HCT116 (cell line): ENCODE measurements around the gene CCDC146. TPM values are rescaled to one million over a fixed set of nuclear protein-coding genes. Genes with fewer than 3 reads are reported as not detected.

Experiments
- ATAC-seq: fragments of 200-7000 bp; cut with Tn5 transposase; 2 replicates; pipeline ENCODE4 v1.9.1; 2020; ENCODE audit warnings: mild to moderate bottlenecking, moderate library complexity
- BruUV-seq: library from RNA; stranded (reverse); fragments of 400-500 nt; replicated peaks from 2 replicates; lab custom pipeline; 2021; lab: Mats Ljungman, UMichigan
- CTCF ChIA-PET: fragments of 300-600 bp; sonication (Branson Sonifier 250); formaldehyde crosslinking; loops from one replicate; lab custom pipeline; 2021; ENCODE audit warnings: antibody characterized with exemption; lab: Charles Lee
- POLR2A ChIA-PET: fragments of 300-600, 350-600 bp; sonication (Branson Sonifier 250); formaldehyde crosslinking; loops from one replicate; lab custom pipeline; 2021; ENCODE audit warnings: antibody characterized with exemption; lab: Charles Lee
- RAD21 ChIA-PET, 2 experiments: fragments of 300-600 bp; sonication (Branson Sonifier 250); formaldehyde crosslinking; loops; one replicate each; lab custom pipeline; 2023; ENCODE audit warnings: low total read pairs in 2 of 2; ENCODE audit not compliant: uncharacterized antibody in 2 of 2, unreplicated experiment in 2 of 2, low non-redundant PET in 1 of 2; lab: Charles Lee
- DNase-seq: peaks from one replicate; pipeline ENCODE4 v3.0.0-alpha.2; 2010; ENCODE audit warnings: low read depth, low spot score
- H2AFZ ChIP-seq: fragments of 200-600 bp; shearing (Covaris generic), sonication (generic); 2 replicates; pipeline ENCODE4 v1.6.1; 2017; ENCODE audit warnings: low read depth, mixed run types, mixed read lengths, antibody characterized with exemption, low read length; ENCODE audit not compliant: poor library complexity, severe bottlenecking
- H3K27ac ChIP-seq: 2 replicates; pipeline ENCODE4 v1.5.1; 2012; ENCODE audit warnings: low read depth, low read length
- H3K27me3 ChIP-seq: fragments of 200-600 bp; sonication (generic); 2 replicates; pipeline ENCODE4 v1.6.1; 2016; ENCODE audit warnings: mixed run types, low read length, mixed read lengths; ENCODE audit not compliant: insufficient read depth
- H3K36me3 ChIP-seq, 2 experiments: fragments of 200-500 bp in 1 of 2; fragments of 200-600 bp in 1 of 2; sonication (Bioruptor generic) in 1 of 2; sonication (generic) in 1 of 2; 2 replicates each; pipeline versions ENCODE4 v1.5.1 to v1.6.1; 2014 to 2016; ENCODE audit warnings: low read length in 2 of 2, inconsistent platforms in 1 of 2, mixed read lengths in 1 of 2, mixed run types in 1 of 2; ENCODE audit not compliant: insufficient read depth in 2 of 2, control insufficient read depth in 1 of 2
- H3K4me1 ChIP-seq, 2 experiments: fragments of 200-600 bp in 1 of 2; sonication (generic) in 1 of 2; 2 replicates each; pipeline versions ENCODE4 v1.5.1 to v1.6.1; 2012 to 2017; ENCODE audit warnings: low read length in 2 of 2, inconsistent platforms in 1 of 2, mild to moderate bottlenecking in 1 of 2, mixed read lengths in 1 of 2, mixed run types in 1 of 2, moderate library complexity in 1 of 2; ENCODE audit not compliant: insufficient read depth in 2 of 2, control insufficient read depth in 1 of 2
- H3K4me2 ChIP-seq: fragments of 200-600 bp; sonication (generic); 2 replicates; pipeline ENCODE4 v1.6.1; 2017; ENCODE audit warnings: mixed run types, low read length, mixed read lengths
- H3K4me3 ChIP-seq, 2 experiments: fragments of 200-600 bp in 1 of 2; sonication (generic) in 1 of 2; replicated peaks in 1 of 2; 2 replicates each; pipeline ENCODE4 v1.5.1; 2011 to 2016; ENCODE audit warnings: low read length in 2 of 2, control low read depth in 1 of 2, low read depth in 1 of 2, mild to moderate bottlenecking in 1 of 2, mixed read lengths in 1 of 2, mixed run types in 1 of 2
- H3K79me2 ChIP-seq: fragments of 200-600 bp; sonication (generic); 2 replicates; pipeline ENCODE4 v1.6.1; 2017; ENCODE audit warnings: mild to moderate bottlenecking, mixed run types, low read length, moderate library complexity, mixed read lengths; ENCODE audit not compliant: insufficient read depth
- H3K9ac ChIP-seq: fragments of 200-600 bp; sonication (generic); 2 replicates; pipeline ENCODE4 v1.6.1; 2016; ENCODE audit warnings: low read length, mixed read lengths
- H3K9me2 ChIP-seq: fragments of 200-600 bp; sonication (generic), shearing (Covaris generic); 2 replicates; pipeline ENCODE4 v1.6.1; 2017; ENCODE audit warnings: mixed run types, mild to moderate bottlenecking, moderate library complexity; ENCODE audit not compliant: insufficient read depth
- H3K9me3 ChIP-seq, 2 experiments: fragments of 200-500 bp in 1 of 2; fragments of 200-600 bp in 1 of 2; sonication (Bioruptor generic) in 1 of 2; sonication (generic) in 1 of 2; 2 replicates each; pipeline ENCODE4 v1.6.1; 2014 to 2017; ENCODE audit warnings: low read length in 2 of 2, mixed read lengths in 2 of 2, inconsistent platforms in 1 of 2, low read depth in 1 of 2, mild to moderate bottlenecking in 1 of 2, mixed run types in 1 of 2, moderate library complexity in 1 of 2; ENCODE audit not compliant: control insufficient read depth in 1 of 2, insufficient read depth in 1 of 2
- H4K20me1 ChIP-seq: fragments of 200-600 bp; sonication (generic), shearing (Covaris generic); 2 replicates; pipeline ENCODE4 v1.6.1; 2017; ENCODE audit warnings: mixed run types, mild to moderate bottlenecking, moderate library complexity; ENCODE audit not compliant: insufficient read depth
- EGR1 ChIP-seq: IDR thresholded peaks from 2 replicates; pipeline ENCODE4 v1.6.1; 2012; ENCODE audit warnings: low read depth
- ELF1 ChIP-seq: IDR thresholded peaks from 2 replicates; pipeline ENCODE4 v1.6.1; 2012; ENCODE audit warnings: low read depth, borderline replicate concordance
- RAD21 ChIP-seq: IDR thresholded peaks from 2 replicates; pipeline ENCODE4 v1.6.1; 2012; ENCODE audit warnings: low read depth, mild to moderate bottlenecking
- REST ChIP-seq: IDR thresholded peaks from 2 replicates; pipeline ENCODE4 v1.6.1; 2012; ENCODE audit warnings: low read depth
- SIN3A ChIP-seq: IDR thresholded peaks from 2 replicates; pipeline ENCODE4 v1.6.1; 2012; ENCODE audit warnings: low read depth
- SRF ChIP-seq: IDR thresholded peaks from 2 replicates; pipeline ENCODE4 v1.6.1; 2012; ENCODE audit warnings: low read depth
- YY1 ChIP-seq: IDR thresholded peaks from 2 replicates; pipeline ENCODE4 v1.6.1; 2011; ENCODE audit warnings: low read length, low read depth, moderate library complexity, mild to moderate bottlenecking; ENCODE audit not compliant: insufficient replicate concordance; ENCODE audit errors: extremely low read depth
- intact Hi-C: fragments of 100-400 bp; cut with micrococcal nuclease; formaldehyde crosslinking; loops from 2 replicates; pipeline ENCODE4 v1.10.0; 2022
- total RNA-seq: library from RNA; stranded (reverse); gene quantifications from one replicate; pipeline ENCODE4 v1.2.1, GENCODE V29; 2021; ENCODE audit not compliant: unreplicated experiment

The CCDC146 gene
- total RNA-seq, 1 experiment from 2014 or later, result 6.3 TPM

- no peaks in the 10 kb centered on the region for H3K9me3 ChIP-seq
- ChIA-PET RAD21 (no interaction called here), CTCF (no interaction called here), POLR2A (no interaction called here)
- intact Hi-C loops, result no loop called here
- no peak for TF ChIP-seq ELF1
- no peak for TF ChIP-seq RAD21
- TF ChIP-seq SIN3A, result no peak
- no peak for TF ChIP-seq YY1
- TF ChIP-seq SRF, result no peak
- TF ChIP-seq REST, result no peak
- TF ChIP-seq EGR1, result no peak
- no peak overlapping the region for H3K4me2 ChIP-seq
- H3K9me2 ChIP-seq, result no peaks in the 10 kb centered on the region
- no peak overlapping the region for H2AFZ ChIP-seq
- H3K9ac ChIP-seq, result no peak overlapping the region
- no peaks in the 10 kb centered on the region for H4K20me1 ChIP-seq
- ATAC-seq (no peak), DNase-seq (no peak)
- 0 out of 4 replicates have a peak, but pooled peaks cover 0 to 2% of the 10 kb centered on the region in 2 experiments for H3K36me3 ChIP-seq
- H3K4me3 ChIP-seq, result no peak overlapping the region
- no TSS peak for BruUV-seq
- no peak overlapping the region for H3K27ac ChIP-seq
- H3K79me2 ChIP-seq, result no peaks in the 10 kb centered on the region
- H3K4me1 ChIP-seq, result no peaks in the 10 kb centered on the region
- no peaks in the 10 kb centered on the region for H3K27me3 ChIP-seq
Observed at GRCh38 chr7:77244222-77244934, 122.0 kb downstream of the CCDC146 start.
